HG02884 (cell line): ENCODE measurements around the gene AKAP3.
A peak's percentile ranks its signal among the peaks of the same experiment; 100 is the strongest.

Experiments used
- ATAC-seq: cut with Tn5 transposase; IDR thresholded peaks from one replicate; pipeline ENCODE4 v1.9.1; 2021; ENCODE audit warnings: mild to moderate bottlenecking, moderate library complexity; ENCODE audit not compliant: unreplicated experiment

The AKAP3 gene

GRCh38 chr12:4648501-4649357, at the start of gene AKAP3, which contains the start of gene NDUFA9:
Gene AKAP3 (minus strand): TSS chr12:4649051. CDS start chr12:4638196, 10,855 bp downstream.
Gene NDUFA9 (plus strand): TSS chr12:4649114. CDS start chr12:4649127, 13 bp downstream.
- peak; percentile 74 for ATAC-seq

DNA sequence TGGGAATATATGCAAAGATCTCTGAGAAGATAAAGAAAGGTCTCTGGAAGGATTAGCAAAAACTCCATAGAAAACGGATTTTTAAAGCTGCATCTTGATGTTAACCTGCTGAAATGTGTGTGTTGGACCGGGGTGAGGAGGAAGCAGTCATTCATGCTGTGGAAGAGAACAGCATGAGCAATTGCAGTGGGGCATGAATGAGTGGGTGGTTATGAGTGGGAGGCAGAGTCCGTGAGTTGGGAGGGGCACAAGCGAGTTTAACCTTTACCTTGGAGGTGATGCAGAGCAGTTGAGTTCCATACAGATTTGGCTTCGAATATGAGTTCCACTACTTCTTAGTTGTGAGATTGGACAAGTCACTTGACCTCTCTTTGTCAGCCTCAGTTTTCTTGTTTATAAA, 41.9 kb upstream of the AKAP3 start:
- ATAC-seq: no peak

GRCh38 chr12:4685317-4685716, 36.5 kb upstream of the AKAP3 start:
- no peak for ATAC-seq

DNA sequence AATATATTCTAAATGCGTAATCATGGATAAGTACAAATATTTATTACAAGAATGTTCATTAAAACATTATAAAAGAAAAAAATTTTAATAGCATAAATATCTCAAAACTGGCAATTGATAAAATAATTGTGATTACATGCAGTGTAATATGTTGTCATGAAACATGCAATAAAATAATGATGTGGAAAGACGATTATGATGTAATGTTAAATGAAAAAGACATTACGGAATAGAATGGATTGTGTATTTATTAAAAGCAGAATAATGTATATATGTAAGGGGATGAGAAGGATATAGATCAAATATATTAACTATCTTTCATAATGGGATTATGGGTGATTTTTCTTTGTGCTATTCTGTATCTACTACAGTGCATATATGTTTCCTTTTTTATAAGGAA, 32.9 kb upstream of the AKAP3 start:
- ATAC-seq: no peak

GRCh38 chr12:4679711-4680110, 30.9 kb upstream of the AKAP3 start:
- no peak for ATAC-seq

DNA sequence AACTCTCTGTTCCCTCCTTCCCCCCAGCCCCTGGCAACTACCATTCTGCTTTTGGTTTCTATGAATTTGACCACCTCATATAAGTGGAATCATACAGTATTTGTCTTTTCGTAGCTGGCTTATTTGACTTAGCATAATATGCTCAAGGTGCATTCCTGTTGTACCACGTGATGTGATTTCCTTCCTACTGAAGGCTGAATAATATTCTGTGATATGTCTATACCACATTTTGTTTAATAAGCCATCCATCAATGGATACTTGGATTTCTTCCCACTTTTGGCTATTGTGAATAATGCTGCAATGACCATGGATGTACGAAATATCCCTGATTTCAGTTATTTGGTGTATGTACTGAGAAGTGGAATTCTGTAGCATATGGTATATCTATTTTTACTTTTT, 16.4 kb upstream of the AKAP3 start:
- ATAC-seq: no peak

DNA sequence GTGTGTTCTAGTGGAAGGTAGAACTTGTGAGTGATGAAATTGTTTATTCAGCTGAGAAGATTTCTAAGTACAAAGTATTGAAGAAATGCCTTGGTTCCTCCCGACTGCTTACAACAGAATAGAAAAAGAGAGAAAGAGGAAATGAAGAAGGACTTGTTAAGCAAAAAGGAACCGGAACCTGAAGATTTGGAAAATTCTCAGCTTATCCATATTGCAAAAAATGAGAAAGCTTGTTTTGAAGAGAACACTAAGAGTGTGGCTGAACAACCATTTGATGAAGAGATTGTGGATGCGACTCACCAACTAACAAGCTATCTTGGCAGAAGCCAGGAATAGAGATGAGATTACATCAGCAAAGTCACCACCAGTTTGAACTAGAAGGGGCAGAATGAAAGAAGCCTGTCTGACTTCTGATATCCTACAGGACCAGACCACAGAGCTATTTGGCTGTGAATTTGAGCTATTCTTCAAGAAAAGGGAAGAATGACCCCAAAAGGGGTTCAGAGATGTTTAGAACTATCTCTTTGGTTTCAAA, 15.2 kb upstream of the AKAP3 start:
- ATAC-seq: no peak

DNA sequence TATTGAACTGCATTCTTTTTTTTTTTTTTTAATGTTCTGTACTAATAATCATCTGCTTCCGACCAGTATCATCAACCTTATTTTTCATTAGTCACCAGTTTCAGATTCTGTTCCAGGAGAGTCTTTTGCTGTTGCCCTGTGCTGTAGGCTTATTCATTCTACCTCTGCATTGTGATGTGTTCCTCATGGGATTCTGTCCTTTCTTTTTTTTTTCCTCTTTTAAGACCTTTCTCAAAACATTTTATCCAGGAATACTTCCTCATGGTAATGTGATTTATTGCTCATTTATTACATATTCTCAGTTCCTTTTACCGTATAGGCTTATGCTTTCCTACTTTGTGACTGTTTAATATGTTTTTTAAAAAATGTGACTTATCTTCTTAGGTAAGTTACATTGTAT, 4.8 kb upstream of the AKAP3 start:
- ATAC-seq: no peak

- no peak for ATAC-seq
These were observed 4.4 kb upstream of the AKAP3 start for GRCh38 chr12:4653257-4653656.

DNA sequence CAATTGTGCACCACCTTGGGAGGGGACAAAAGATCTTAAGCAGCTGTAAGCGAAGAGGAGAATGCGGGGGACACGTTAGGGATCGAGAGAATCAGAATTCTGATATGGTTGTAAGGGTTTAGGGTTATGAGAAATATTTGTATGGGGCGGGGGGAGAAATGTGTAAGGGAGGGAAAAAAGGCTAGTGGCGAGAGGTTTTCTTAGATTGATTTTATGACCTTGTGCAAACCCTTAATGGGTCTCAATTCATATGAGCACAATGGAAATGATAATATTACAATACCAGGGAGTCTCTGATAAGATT, 459 bp upstream of the AKAP3 start:
- ATAC-seq: no peak

- no peak for ATAC-seq
These were observed 749 bp downstream of the AKAP3 start for GRCh38 chr12:4648104-4648500.

- no peak for ATAC-seq
These were observed 3.8 kb downstream of the AKAP3 start for GRCh38 chr12:4645023-4645422.

DNA sequence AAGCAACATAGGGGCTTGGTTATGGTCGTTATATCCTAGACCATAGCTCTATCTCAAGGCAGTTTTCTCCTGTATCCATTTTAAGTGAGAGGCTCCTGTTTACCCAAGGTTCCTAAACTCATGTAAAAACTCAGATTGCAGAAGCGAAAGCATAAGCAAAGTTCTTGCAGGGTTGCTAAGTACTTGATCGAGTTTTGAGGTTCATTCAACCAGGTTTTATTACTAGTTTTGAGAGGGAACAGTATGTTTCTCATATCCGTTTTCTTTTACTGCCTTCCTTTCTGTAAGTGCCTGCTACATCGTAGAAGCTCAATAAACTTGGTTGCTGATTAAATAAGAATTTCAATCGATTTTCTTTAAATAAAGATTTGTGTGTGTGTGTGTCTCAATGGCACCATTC, 5.1 kb downstream of the AKAP3 start:
- peak; percentile 73 for ATAC-seq

GRCh38 chr12:4630262-4630661, 18.6 kb downstream of the AKAP3 start:
- ATAC-seq: no peak

DNA sequence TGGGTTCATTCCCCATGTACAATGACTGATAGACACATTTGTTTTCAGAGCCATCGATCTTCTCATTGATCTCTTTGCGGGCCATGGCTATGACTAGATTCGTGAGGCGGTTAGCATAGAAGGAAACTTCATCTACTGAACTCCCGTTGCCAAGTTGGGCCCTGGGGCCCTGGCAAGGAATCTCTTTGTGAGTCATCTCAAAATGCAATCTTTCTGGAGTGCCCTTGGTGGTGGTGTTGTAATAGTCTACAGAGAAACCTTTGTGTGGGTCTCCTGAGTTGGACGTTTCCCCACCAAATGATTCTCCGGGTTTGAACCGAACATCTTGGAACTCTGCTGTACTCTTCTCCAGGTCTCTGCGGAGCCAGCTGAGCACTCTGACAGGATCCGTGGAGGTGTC, 20.4 kb downstream of the AKAP3 start:
- ATAC-seq: no peak

- ATAC-seq: no peak
These were observed 22.3 kb downstream of the AKAP3 start for GRCh38 chr12:4626543-4626942.

GRCh38 chr12:4621511-4621910, 27.3 kb downstream of the AKAP3 start:
- ATAC-seq: no peak

DNA sequence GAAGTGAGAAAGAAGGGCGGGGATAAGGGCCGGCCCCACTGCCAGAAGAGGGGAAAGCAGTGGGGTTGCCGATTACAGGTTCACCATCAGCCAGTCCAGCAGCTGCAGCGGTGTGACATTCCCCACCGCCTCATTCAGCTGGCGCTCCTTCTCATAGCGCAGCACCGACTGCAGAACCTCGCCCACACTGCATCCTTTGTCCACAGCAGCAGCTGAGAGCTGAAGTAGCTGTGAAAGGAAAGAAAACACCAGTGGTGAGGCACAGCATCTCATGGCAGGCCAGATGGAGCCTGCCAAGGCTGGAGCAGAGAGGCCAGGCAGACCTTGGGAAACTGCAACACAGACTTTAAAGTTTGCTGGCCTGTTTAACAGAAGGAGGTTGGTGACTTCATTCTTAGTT, 33.2 kb downstream of the AKAP3 start:
- ATAC-seq: no peak

DNA sequence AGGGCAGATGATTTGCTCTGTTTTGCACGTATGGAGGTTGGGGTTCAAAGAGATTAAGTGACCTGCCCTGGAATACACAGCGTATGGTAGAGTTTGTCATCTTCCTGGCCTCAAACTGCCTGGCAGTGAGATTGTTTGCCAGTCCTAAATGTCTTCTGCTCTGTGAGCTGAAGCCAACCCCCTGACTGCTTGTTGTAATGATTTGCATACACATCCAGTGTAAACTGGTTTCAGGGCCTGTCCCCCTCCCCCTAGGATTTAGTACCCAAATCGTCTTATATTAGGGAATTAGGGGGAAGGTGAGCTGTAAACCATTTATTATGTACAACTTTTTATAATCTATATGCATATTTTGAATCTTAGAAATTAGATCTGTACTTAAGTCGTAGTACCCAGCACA, 38.4 kb downstream of the AKAP3 start:
- ATAC-seq: no peak

DNA sequence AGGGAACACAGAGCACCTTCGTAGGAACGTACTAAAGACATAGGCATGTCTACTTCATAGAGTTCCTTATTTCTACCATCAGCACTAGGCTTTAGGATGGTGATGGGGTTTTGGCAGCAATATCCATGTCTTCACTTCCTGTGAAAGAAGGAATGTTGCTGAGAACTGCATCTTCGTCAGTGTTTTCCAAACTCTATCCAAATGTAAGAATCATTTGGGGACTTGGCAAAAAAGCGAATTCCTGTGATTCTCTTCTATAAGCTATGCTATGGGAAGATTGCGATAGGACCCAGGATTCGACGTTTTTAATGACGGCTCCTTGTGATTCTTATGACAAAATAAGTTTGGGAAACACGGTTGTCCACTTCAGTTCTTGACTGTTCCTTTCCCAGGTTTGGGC, 39.8 kb downstream of the AKAP3 start:
- no peak for ATAC-seq

DNA sequence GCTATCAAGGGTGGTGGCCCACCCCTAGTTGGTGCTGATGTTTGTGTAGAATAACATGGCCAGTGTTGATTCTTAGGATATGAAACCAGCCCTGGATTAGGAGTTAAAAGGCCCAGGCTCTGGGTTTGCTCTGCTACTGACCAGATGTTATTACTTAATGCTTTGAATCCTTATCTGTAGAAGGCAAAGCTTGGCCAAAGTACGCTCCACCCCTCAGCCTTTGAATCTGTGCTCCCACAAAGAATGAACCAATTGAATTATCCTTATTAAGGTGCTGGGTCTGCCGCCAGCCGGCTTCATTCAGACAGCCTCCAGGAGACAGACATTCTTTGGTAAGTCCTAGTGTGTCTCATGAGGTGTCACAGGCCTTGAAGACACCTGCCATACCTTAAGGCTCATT, 41.8 kb downstream of the AKAP3 start:
- no peak for ATAC-seq

GRCh38 chr12:4604684-4605193, 44.1 kb downstream of the AKAP3 start:
- peak; percentile 93 for ATAC-seq

GRCh38 chr12:4603946-4604345, 44.9 kb downstream of the AKAP3 start:
- ATAC-seq: no peak
